H9 (cell line): ENCODE data around the gene MRPL40. TPM values are rescaled to one million over a fixed set of nuclear protein-coding genes. Genes with fewer than 3 reads are reported as not detected.

ENCODE experiments used
- DNase-seq: peaks from one replicate; pipeline ENCODE4 v3.0.0-alpha.2; 2017
- H2AFZ ChIP-seq: one replicate; pipeline ENCODE4 v1.6.1; 2013; ENCODE audit warnings: mild to moderate bottlenecking, low read length, control low read depth, moderate library complexity
- H2AK5ac ChIP-seq: 2 replicates; pipeline ENCODE4 v1.6.1; 2013; ENCODE audit warnings: low read length, control low read depth, mixed read lengths; ENCODE audit not compliant: insufficient read length
- H2BK120ac ChIP-seq: one replicate; pipeline ENCODE4 v1.6.1; 2013; ENCODE audit warnings: low read depth, mild to moderate bottlenecking, low read length, control low read depth, inconsistent platforms; ENCODE audit not compliant: poor library complexity, severe bottlenecking
- H2BK12ac ChIP-seq: 2 replicates; pipeline ENCODE4 v1.6.1; 2013; ENCODE audit warnings: low read length, control low read depth, mixed read lengths, low read depth; ENCODE audit not compliant: insufficient read length
- H2BK15ac ChIP-seq: 2 replicates; pipeline ENCODE4 v1.6.1; 2013; ENCODE audit warnings: low read depth, low read length, control low read depth
- H2BK20ac ChIP-seq: one replicate; pipeline ENCODE4 v1.6.1; 2013; ENCODE audit warnings: low read depth, mild to moderate bottlenecking, low read length, control low read depth, inconsistent platforms; ENCODE audit not compliant: poor library complexity, severe bottlenecking
- H2BK5ac ChIP-seq: 2 replicates; pipeline ENCODE4 v1.6.1; 2013; ENCODE audit warnings: low read length, control low read depth, mixed read lengths; ENCODE audit not compliant: insufficient read length
- H3K14ac ChIP-seq: 2 replicates; pipeline ENCODE4 v1.6.1; 2013; ENCODE audit warnings: low read length, control low read depth; ENCODE audit not compliant: insufficient read depth
- H3K18ac ChIP-seq: 2 replicates; pipeline ENCODE4 v1.6.1; 2013; ENCODE audit warnings: low read depth, mild to moderate bottlenecking, mixed read lengths, low read length, control low read depth; ENCODE audit not compliant: insufficient read length
- H3K23ac ChIP-seq: 2 replicates; pipeline ENCODE4 v1.6.1; 2013; ENCODE audit warnings: low read length, control low read depth, mixed read lengths, low read depth; ENCODE audit not compliant: insufficient read length
- H3K23me2 ChIP-seq: 2 replicates; pipeline ENCODE4 v1.6.1; 2013; ENCODE audit warnings: low read depth, mild to moderate bottlenecking, mixed read lengths, low read length, control low read depth; ENCODE audit not compliant: insufficient read length, poor library complexity, severe bottlenecking
- H3K27ac ChIP-seq: 2 replicates; pipeline ENCODE4 v1.5.1; 2013; ENCODE audit warnings: low read length, control low read depth, mixed read lengths, low read depth; ENCODE audit not compliant: insufficient read length
- H3K27me3 ChIP-seq: 2 replicates; pipeline ENCODE4 v1.6.1; 2013; ENCODE audit warnings: low read length, control low read depth, inconsistent platforms; ENCODE audit not compliant: insufficient read depth
- H3K4ac ChIP-seq: 2 replicates; pipeline ENCODE4 v1.6.1; 2013; ENCODE audit warnings: low read depth, mild to moderate bottlenecking, control low read depth, inconsistent platforms, low read length, moderate library complexity
- H3K4me1 ChIP-seq: 2 replicates; pipeline ENCODE4 v1.6.1; 2013; ENCODE audit warnings: low read length, control low read depth, inconsistent platforms; ENCODE audit not compliant: insufficient read depth
- H3K4me2 ChIP-seq: 2 replicates; pipeline ENCODE4 v1.6.1; 2013; ENCODE audit warnings: low read length, control low read depth, mixed read lengths; ENCODE audit not compliant: insufficient read length, insufficient read depth
- H3K56ac ChIP-seq: 2 replicates; pipeline ENCODE4 v1.6.1; 2013; ENCODE audit warnings: low read depth, mild to moderate bottlenecking, mixed read lengths, low read length, control low read depth; ENCODE audit not compliant: insufficient read length
- H3K79me1 ChIP-seq: 2 replicates; pipeline ENCODE4 v1.6.1; 2013; ENCODE audit warnings: low read depth, mild to moderate bottlenecking, moderate library complexity, low read length, control low read depth, inconsistent platforms; ENCODE audit not compliant: insufficient read depth, poor library complexity, severe bottlenecking
- H3K79me2 ChIP-seq: 2 replicates; pipeline ENCODE4 v1.6.1; 2013; ENCODE audit warnings: low read length, control low read depth, inconsistent platforms; ENCODE audit not compliant: insufficient read depth
- H3K9ac ChIP-seq: 2 replicates; pipeline ENCODE4 v1.6.1; 2013; ENCODE audit warnings: low read length, control low read depth, mixed read lengths; ENCODE audit not compliant: insufficient read length; ENCODE audit errors: extremely low read depth
- H3K9me3 ChIP-seq: one replicate; pipeline ENCODE4 v1.6.1; 2013; ENCODE audit warnings: low read depth, low read length, inconsistent platforms; ENCODE audit not compliant: control insufficient read depth
- H3T11ph ChIP-seq: one replicate; pipeline ENCODE4 v1.6.1; 2013; ENCODE audit warnings: mild to moderate bottlenecking, low read length, control low read depth, inconsistent platforms
- H4K20me1 ChIP-seq: one replicate; pipeline ENCODE4 v1.6.1; 2013; ENCODE audit not compliant: control insufficient read depth, insufficient read length, insufficient read depth
- H4K5ac ChIP-seq: 2 replicates; pipeline ENCODE4 v1.6.1; 2013; ENCODE audit warnings: low read depth, mild to moderate bottlenecking, mixed read lengths, low read length, control low read depth; ENCODE audit not compliant: insufficient read length
- H4K8ac ChIP-seq: replicated peaks from 2 replicates; pipeline ENCODE4 v1.6.1; 2013; ENCODE audit warnings: low read length, control low read depth, mixed read lengths, low read depth; ENCODE audit not compliant: insufficient read length
- H4K91ac ChIP-seq: 2 replicates; pipeline ENCODE4 v1.6.1; 2013; ENCODE audit warnings: low read depth, mild to moderate bottlenecking, moderate library complexity, mixed read lengths, low read length, control low read depth; ENCODE audit not compliant: insufficient read length
- H3K27ac Mint-ChIP-seq, 3 experiments: 2 replicates in 2 of 3; 3 replicates in 1 of 3; pipeline ENCODE4 v1.8.0; 2020 to 2021; ENCODE audit warnings: mixed read lengths in 3 of 3, mild to moderate bottlenecking in 1 of 3, moderate library complexity in 1 of 3
- H3K27me3 Mint-ChIP-seq: 2 replicates; pipeline ENCODE4 v1.8.0; 2021; ENCODE audit warnings: low read depth, mild to moderate bottlenecking, moderate library complexity, mixed read lengths
- H3K36me3 Mint-ChIP-seq, 3 experiments: 2 replicates in 2 of 3; 3 replicates in 1 of 3; pipeline ENCODE4 v1.8.0; 2020 to 2021; ENCODE audit warnings: low read depth in 3 of 3, mixed read lengths in 3 of 3; ENCODE audit not compliant: insufficient read depth in 1 of 3
- H3K4me1 Mint-ChIP-seq, 2 experiments: 2 replicates each; pipeline ENCODE4 v1.8.0; 2020; ENCODE audit warnings: mixed read lengths in 2 of 2
- H3K4me3 Mint-ChIP-seq, 2 experiments: 2 replicates in 1 of 2; 3 replicates in 1 of 2; pipeline ENCODE4 v1.8.0; 2020 to 2021; ENCODE audit warnings: mild to moderate bottlenecking in 2 of 2, mixed read lengths in 2 of 2, moderate library complexity in 1 of 2
- H3K9me3 Mint-ChIP-seq, 2 experiments: 2 replicates in 1 of 2; 3 replicates in 1 of 2; pipeline ENCODE4 v1.8.0; 2020; ENCODE audit warnings: mild to moderate bottlenecking in 2 of 2, mixed read lengths in 2 of 2, moderate library complexity in 1 of 2
- CTCF ChIP-seq: fragments of 200-600 bp; sonication (generic); conservative IDR thresholded peaks from 3 replicates; pipeline ENCODE4 v1.8.0; 2021; ENCODE audit warnings: antibody characterized with exemption, mild to moderate bottlenecking
- WGBS: extraction: QIAGEN DNeasy Blood & Tissue Kit; methylation state at CpG from one replicate; pipeline ENCODE4 v1.1.7; 2013; ENCODE audit warnings: missing lambda C conversion rate, low lambda C conversion rate, mixed read lengths; ENCODE audit not compliant: insufficient read length; ENCODE audit errors: extremely low coverage; 5-methylcytosine and 5-hydroxymethylcytosine counted together
- total RNA-seq: library from RNA; stranded (reverse); gene quantifications from 2 replicates; pipeline ENCODE4 v1.2.1, GENCODE V29; 2021

Gene MRPL40
- total RNA-seq, 1 experiment from 2014 or later = 15.2 TPM

DNA sequence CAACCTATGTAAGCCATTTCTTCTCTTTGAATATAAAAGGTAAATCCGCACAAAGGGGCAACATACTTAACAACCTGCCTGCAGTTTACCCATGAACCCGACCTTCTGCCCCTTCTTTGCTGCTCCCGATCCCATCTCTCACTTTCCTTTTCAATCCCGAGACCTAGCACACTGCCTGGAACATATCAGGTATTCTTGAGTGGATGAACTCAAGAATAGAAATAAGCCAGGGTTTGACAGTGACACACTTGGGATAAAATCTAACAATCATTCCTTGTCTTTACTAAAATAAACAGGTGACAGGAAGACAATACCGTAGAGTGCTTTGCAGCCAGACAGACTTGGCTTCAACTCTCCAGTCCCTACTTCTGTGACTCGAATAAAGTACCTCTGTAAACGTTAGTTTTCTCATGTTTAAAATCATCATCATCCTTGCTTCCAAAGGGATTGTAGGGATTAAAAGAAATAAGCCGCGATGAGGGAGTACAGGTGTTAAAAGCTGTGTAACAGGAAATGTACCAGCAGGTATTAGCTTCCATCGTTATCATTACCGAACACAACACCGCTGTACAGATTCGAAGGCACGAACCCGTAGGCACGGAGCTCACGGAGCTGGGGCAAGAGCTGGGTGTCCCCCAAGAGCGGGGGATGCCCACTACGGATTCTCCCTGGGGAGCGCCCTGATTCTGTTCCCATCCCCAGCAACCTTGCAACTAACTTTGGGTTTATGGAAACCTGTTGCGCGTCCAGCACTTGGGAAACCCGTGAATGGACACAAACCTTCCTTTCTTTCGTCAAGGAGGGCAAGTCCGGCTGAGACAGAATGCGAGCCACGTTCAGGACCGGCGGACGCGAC is 45.9 kb downstream of the MRPL40 start:
- no peak for DNase-seq
- H3K27ac ChIP-seq = no peak overlapping the region
- peaks cover 13% of the 10 kb centered on the region for H3K23me2 ChIP-seq
- no peak overlapping the region for H4K8ac ChIP-seq
- no peak for TF ChIP-seq CTCF
- no peaks in the 10 kb centered on the region for H3K79me1 ChIP-seq
- H3K56ac ChIP-seq = no peak overlapping the region
- Mint-ChIP-seq H3K4me3 (peak overlapping the region; percentile 98), H3K27me3 (no peaks in the 10 kb centered on the region; the same call in 1 of the 2 replicates), H3K27ac (peak overlapping the region in 2 of 3 experiments; percentile 10 to 81; a peak in 3 of 7 replicates), H3K9me3 (no peaks in the 10 kb centered on the region), H3K4me1 (peaks cover 20% of the 10 kb centered on the region in 2 experiments), H3K36me3 (peaks cover 14 to 32% (median 20%) of the 10 kb centered on the region in 3 experiments)
- no peak overlapping the region for H4K5ac ChIP-seq
- WGBS = no CpG with 5 or more reads among the region's 31 CpGs
- H2AK5ac ChIP-seq = no peak overlapping the region
- no peak overlapping the region for H2BK12ac ChIP-seq
- no peaks in the 10 kb centered on the region for H4K20me1 ChIP-seq
- H3K79me2 ChIP-seq = peaks cover 20% of the 10 kb centered on the region; the same call in 1 of the 2 replicates
- H3K18ac ChIP-seq = peak overlapping the region; percentile 84
- H2BK5ac ChIP-seq = no peak overlapping the region
- H3K9me3 ChIP-seq = no peaks in the 10 kb centered on the region
- H3K27me3 ChIP-seq = no peaks in the 10 kb centered on the region
- peaks cover 3% of the 10 kb centered on the region for H3K4me1 ChIP-seq
- H3T11ph ChIP-seq = no peak overlapping the region
- H3K9ac ChIP-seq = peak overlapping the region; percentile 96
- H3K4ac ChIP-seq = no peak overlapping the region
- H2BK15ac ChIP-seq = no peak overlapping the region
- H2BK120ac ChIP-seq = no peak overlapping the region
- H3K4me2 ChIP-seq = peak overlapping the region; percentile 75
- H2BK20ac ChIP-seq = no peak overlapping the region
- H4K91ac ChIP-seq = no peak overlapping the region
- no peak overlapping the region for H2AFZ ChIP-seq
- no peak overlapping the region for H3K23ac ChIP-seq
- H3K14ac ChIP-seq = peak overlapping the region; percentile 86
